Renal cortex interstitium (tissue), 11 donors: ENCODE measurements around the gene DGUOK. TPM values are rescaled to one million over a fixed set of nuclear protein-coding genes. Genes with fewer than 3 reads are reported as not detected.
"Not testable (repeated sequence)": the region's sequence is repeated elsewhere in the genome, so short reads cannot be mapped to it uniquely, and the experiment has no call there.

Experiments used
- DNase-seq, 11 donors: peaks; one replicate each; pipeline ENCODE4 v3.0.0-alpha.2; 2013; ENCODE audit warnings: low read depth in 9 of 11, low spot score in 4 of 11; ENCODE audit errors: extremely low read depth in 1 of 11
- polyA plus RNA-seq, 3 donors: library from polyadenylated mRNA; unstranded; fragments of 120-200 nt; gene quantifications; one replicate each; pipeline ENCODE4 v1.2.1, GENCODE V29; 2013; ENCODE audit not compliant: insufficient read length in 3 of 3

Gene DGUOK
- polyA plus RNA-seq, 3 donors: 63.0 to 64.3 (median 63.7) TPM

- no peak for DNase-seq
These were observed 33.9 kb upstream of the DGUOK start, which contains the start of gene ACTG2 for GRCh38 chr2:73892631-73893329. ACTG2 (plus strand) TSS chr2:73893008; CDS start chr2:73901312, 8,304 bp downstream.

GRCh38 chr2:73893764-73894474 lies 32.8 kb upstream of the DGUOK start:
- no peak for DNase-seq

GRCh38 chr2:73894475-73894850 lies 32.2 kb upstream of the DGUOK start:
- DNase-seq: no peak

GRCh38 chr2:73894877-73895276 lies 31.8 kb upstream of the DGUOK start:
- DNase-seq: no peak

- no peak for DNase-seq
These were observed 31.2 kb upstream of the DGUOK start for GRCh38 chr2:73895473-73895872.

GRCh38 chr2:73896362-73897239 lies 30.1 kb upstream of the DGUOK start:
- DNase-seq: no peak

- DNase-seq: no peak
These were observed 29.5 kb upstream of the DGUOK start for GRCh38 chr2:73897240-73897583.

GRCh38 chr2:73897934-73898333 lies 28.7 kb upstream of the DGUOK start:
- DNase-seq: no peak

- no peak for DNase-seq
These were observed 26.8 kb upstream of the DGUOK start for GRCh38 chr2:73899801-73900336.

- no peak for DNase-seq
These were observed 25.5 kb upstream of the DGUOK start for GRCh38 chr2:73901143-73901542.

- DNase-seq: no peak
These were observed 24.4 kb upstream of the DGUOK start for GRCh38 chr2:73902284-73902683.

- no peak for DNase-seq
These were observed 23.4 kb upstream of the DGUOK start for GRCh38 chr2:73903313-73903712.

GRCh38 chr2:73903949-73904613 lies 22.6 kb upstream of the DGUOK start:
- not testable (repeated sequence) for DNase-seq

GRCh38 chr2:73904952-73905351 lies 21.7 kb upstream of the DGUOK start:
- no peak for DNase-seq

- DNase-seq: no peak
These were observed 19.7 kb upstream of the DGUOK start for GRCh38 chr2:73906847-73907505.

- no peak for DNase-seq
These were observed 18.7 kb upstream of the DGUOK start for GRCh38 chr2:73907840-73908452.

- DNase-seq: peak in 3 of 11 donors; percentile 10 to 50 (median 38)
These were observed 17.7 kb upstream of the DGUOK start for GRCh38 chr2:73908689-73909652.
